HCT116 (cell line): ENCODE measurements around the gene CRADD. TPM values are rescaled to one million over a fixed set of nuclear protein-coding genes. Genes with fewer than 3 reads are reported as not detected.

Experiments
- ATAC-seq: fragments of 200-7000 bp; cut with Tn5 transposase; 2 replicates; pipeline ENCODE4 v1.9.1; 2020; ENCODE audit warnings: mild to moderate bottlenecking, moderate library complexity
- BruUV-seq: library from RNA; stranded (reverse); fragments of 400-500 nt; replicated peaks from 2 replicates; lab custom pipeline; 2021; lab: Mats Ljungman, UMichigan
- CTCF ChIA-PET: fragments of 300-600 bp; sonication (Branson Sonifier 250); formaldehyde crosslinking; loops from one replicate; lab custom pipeline; 2021; ENCODE audit warnings: antibody characterized with exemption; lab: Charles Lee
- POLR2A ChIA-PET: fragments of 300-600, 350-600 bp; sonication (Branson Sonifier 250); formaldehyde crosslinking; loops from one replicate; lab custom pipeline; 2021; ENCODE audit warnings: antibody characterized with exemption; lab: Charles Lee
- RAD21 ChIA-PET, 2 experiments: fragments of 300-600 bp; sonication (Branson Sonifier 250); formaldehyde crosslinking; loops; one replicate each; lab custom pipeline; 2023; ENCODE audit warnings: low total read pairs in 2 of 2; ENCODE audit not compliant: uncharacterized antibody in 2 of 2, unreplicated experiment in 2 of 2, low non-redundant PET in 1 of 2; lab: Charles Lee
- DNase-seq: peaks from one replicate; pipeline ENCODE4 v3.0.0-alpha.2; 2010; ENCODE audit warnings: low read depth, low spot score
- H2AFZ ChIP-seq: fragments of 200-600 bp; shearing (Covaris generic), sonication (generic); 2 replicates; pipeline ENCODE4 v1.6.1; 2017; ENCODE audit warnings: low read depth, mixed run types, mixed read lengths, antibody characterized with exemption, low read length; ENCODE audit not compliant: poor library complexity, severe bottlenecking
- H3K27ac ChIP-seq: 2 replicates; pipeline ENCODE4 v1.5.1; 2012; ENCODE audit warnings: low read depth, low read length
- H3K27me3 ChIP-seq: fragments of 200-600 bp; sonication (generic); 2 replicates; pipeline ENCODE4 v1.6.1; 2016; ENCODE audit warnings: mixed run types, low read length, mixed read lengths; ENCODE audit not compliant: insufficient read depth
- H3K36me3 ChIP-seq, 2 experiments: fragments of 200-500 bp in 1 of 2; fragments of 200-600 bp in 1 of 2; sonication (Bioruptor generic) in 1 of 2; sonication (generic) in 1 of 2; 2 replicates each; pipeline versions ENCODE4 v1.5.1 to v1.6.1; 2014 to 2016; ENCODE audit warnings: low read length in 2 of 2, inconsistent platforms in 1 of 2, mixed read lengths in 1 of 2, mixed run types in 1 of 2; ENCODE audit not compliant: insufficient read depth in 2 of 2, control insufficient read depth in 1 of 2
- H3K4me1 ChIP-seq, 2 experiments: fragments of 200-600 bp in 1 of 2; sonication (generic) in 1 of 2; 2 replicates each; pipeline versions ENCODE4 v1.5.1 to v1.6.1; 2012 to 2017; ENCODE audit warnings: low read length in 2 of 2, inconsistent platforms in 1 of 2, mild to moderate bottlenecking in 1 of 2, mixed read lengths in 1 of 2, mixed run types in 1 of 2, moderate library complexity in 1 of 2; ENCODE audit not compliant: insufficient read depth in 2 of 2, control insufficient read depth in 1 of 2
- H3K4me2 ChIP-seq: fragments of 200-600 bp; sonication (generic); 2 replicates; pipeline ENCODE4 v1.6.1; 2017; ENCODE audit warnings: mixed run types, low read length, mixed read lengths
- H3K4me3 ChIP-seq, 2 experiments: fragments of 200-600 bp in 1 of 2; sonication (generic) in 1 of 2; replicated peaks in 1 of 2; 2 replicates each; pipeline ENCODE4 v1.5.1; 2011 to 2016; ENCODE audit warnings: low read length in 2 of 2, control low read depth in 1 of 2, low read depth in 1 of 2, mild to moderate bottlenecking in 1 of 2, mixed read lengths in 1 of 2, mixed run types in 1 of 2
- H3K79me2 ChIP-seq: fragments of 200-600 bp; sonication (generic); 2 replicates; pipeline ENCODE4 v1.6.1; 2017; ENCODE audit warnings: mild to moderate bottlenecking, mixed run types, low read length, moderate library complexity, mixed read lengths; ENCODE audit not compliant: insufficient read depth
- H3K9ac ChIP-seq: fragments of 200-600 bp; sonication (generic); 2 replicates; pipeline ENCODE4 v1.6.1; 2016; ENCODE audit warnings: low read length, mixed read lengths
- H3K9me2 ChIP-seq: fragments of 200-600 bp; sonication (generic), shearing (Covaris generic); 2 replicates; pipeline ENCODE4 v1.6.1; 2017; ENCODE audit warnings: mixed run types, mild to moderate bottlenecking, moderate library complexity; ENCODE audit not compliant: insufficient read depth
- H3K9me3 ChIP-seq, 2 experiments: fragments of 200-500 bp in 1 of 2; fragments of 200-600 bp in 1 of 2; sonication (Bioruptor generic) in 1 of 2; sonication (generic) in 1 of 2; 2 replicates each; pipeline ENCODE4 v1.6.1; 2014 to 2017; ENCODE audit warnings: low read length in 2 of 2, mixed read lengths in 2 of 2, inconsistent platforms in 1 of 2, low read depth in 1 of 2, mild to moderate bottlenecking in 1 of 2, mixed run types in 1 of 2, moderate library complexity in 1 of 2; ENCODE audit not compliant: control insufficient read depth in 1 of 2, insufficient read depth in 1 of 2
- H4K20me1 ChIP-seq: fragments of 200-600 bp; sonication (generic), shearing (Covaris generic); 2 replicates; pipeline ENCODE4 v1.6.1; 2017; ENCODE audit warnings: mixed run types, mild to moderate bottlenecking, moderate library complexity; ENCODE audit not compliant: insufficient read depth
- CEBPB ChIP-seq: IDR thresholded peaks from 2 replicates; pipeline ENCODE4 v1.6.1; 2012; ENCODE audit warnings: low read depth
- EZH2phosphoT487 ChIP-seq: fragments of 200-600 bp; IDR thresholded peaks from 2 replicates; pipeline ENCODE4 v1.6.1; 2018; ENCODE audit warnings: antibody characterized with exemption, borderline replicate concordance
- FOSL1 ChIP-seq: IDR thresholded peaks from 2 replicates; pipeline ENCODE4 v1.6.1; 2012; ENCODE audit warnings: low read depth
- REST ChIP-seq: IDR thresholded peaks from 2 replicates; pipeline ENCODE4 v1.6.1; 2012; ENCODE audit warnings: low read depth
- SP1 ChIP-seq: IDR thresholded peaks from 2 replicates; pipeline ENCODE4 v1.6.1; 2012; ENCODE audit warnings: low read depth
- SRF ChIP-seq: IDR thresholded peaks from 2 replicates; pipeline ENCODE4 v1.6.1; 2012; ENCODE audit warnings: low read depth
- ZFX ChIP-seq: fragments of 450-650 bp; IDR thresholded peaks from 2 replicates; pipeline ENCODE4 v1.6.1; 2017
- ZNF274 ChIP-seq: fragments of 200-500 bp; sonication (Bioruptor generic); IDR thresholded peaks from 2 replicates; pipeline ENCODE4 v1.6.1; 2014; ENCODE audit warnings: mild to moderate bottlenecking, low read depth, low read length, inconsistent platforms
- intact Hi-C: fragments of 100-400 bp; cut with micrococcal nuclease; formaldehyde crosslinking; loops from 2 replicates; pipeline ENCODE4 v1.10.0; 2022
- total RNA-seq: library from RNA; stranded (reverse); gene quantifications from one replicate; pipeline ENCODE4 v1.2.1, GENCODE V29; 2021; ENCODE audit not compliant: unreplicated experiment
- TF ChIP-seq, protein P1 (sequence below): IDR thresholded peaks from 2 replicates; pipeline ENCODE4 v1.6.1; 2012
- TF ChIP-seq, protein P2 (sequence below): IDR thresholded peaks from 2 replicates; pipeline ENCODE4 v1.6.1; 2011; ENCODE audit warnings: mild to moderate bottlenecking, low read length, moderate library complexity; ENCODE audit not compliant: insufficient replicate concordance; ENCODE audit errors: extremely low read depth

The CRADD gene
- total RNA-seq, 1 experiment from 2014 or later, result 12.2 TPM

DNA sequence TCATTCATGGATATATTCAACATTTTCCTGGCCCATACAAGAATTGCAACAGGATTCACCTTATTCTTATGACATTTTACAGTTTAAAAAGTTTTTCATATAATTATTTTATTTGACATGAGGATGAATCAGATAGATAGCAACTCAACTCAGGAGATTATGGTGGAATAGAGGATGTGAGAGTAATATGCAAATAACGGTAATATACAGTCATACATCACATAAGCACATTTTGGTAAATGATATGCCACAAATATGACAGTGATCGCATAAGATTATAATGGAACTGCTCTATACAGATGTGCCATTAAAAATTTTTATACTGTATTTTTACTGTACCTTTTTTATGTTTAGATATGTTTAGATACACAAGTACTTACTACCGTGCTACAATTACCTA, 24.1 kb upstream of the CRADD start:
- intact Hi-C loops, result no loop called here

More for the DNA sequence above, 24.1 kb upstream of the CRADD start:
- H3K9me2 ChIP-seq, result no peaks in the 10 kb centered on the region; the same call in 1 of the 2 replicates
- H3K9me3 ChIP-seq, result no peaks in the 10 kb centered on the region
- H4K20me1 ChIP-seq, result no peaks in the 10 kb centered on the region
- H2AFZ ChIP-seq, result no peak overlapping the region
- no peak overlapping the region for H3K4me2 ChIP-seq
- no peak for DNase-seq
- no peaks in the 10 kb centered on the region for H3K4me1 ChIP-seq
- no peak overlapping the region for H3K27ac ChIP-seq
- no peaks in the 10 kb centered on the region for H3K79me2 ChIP-seq
- POLR2A ChIA-PET, result no interaction called here
- RAD21 ChIA-PET, result no interaction called here
- BruUV-seq, result no TSS peak
- no peak overlapping the region for H3K9ac ChIP-seq
- TF ChIP-seq CEBPB (no peak), ZFX (no peak), REST (no peak), SRF (no peak), ZNF274 (no peak), FOSL1 (no peak), EZH2phosphoT487 (no peak), SP1 (no peak)
- TF ChIP-seq, protein P1, sequence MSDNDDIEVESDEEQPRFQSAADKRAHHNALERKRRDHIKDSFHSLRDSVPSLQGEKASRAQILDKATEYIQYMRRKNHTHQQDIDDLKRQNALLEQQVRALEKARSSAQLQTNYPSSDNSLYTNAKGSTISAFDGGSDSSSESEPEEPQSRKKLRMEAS, result no peak
- TF ChIP-seq, protein P2, sequence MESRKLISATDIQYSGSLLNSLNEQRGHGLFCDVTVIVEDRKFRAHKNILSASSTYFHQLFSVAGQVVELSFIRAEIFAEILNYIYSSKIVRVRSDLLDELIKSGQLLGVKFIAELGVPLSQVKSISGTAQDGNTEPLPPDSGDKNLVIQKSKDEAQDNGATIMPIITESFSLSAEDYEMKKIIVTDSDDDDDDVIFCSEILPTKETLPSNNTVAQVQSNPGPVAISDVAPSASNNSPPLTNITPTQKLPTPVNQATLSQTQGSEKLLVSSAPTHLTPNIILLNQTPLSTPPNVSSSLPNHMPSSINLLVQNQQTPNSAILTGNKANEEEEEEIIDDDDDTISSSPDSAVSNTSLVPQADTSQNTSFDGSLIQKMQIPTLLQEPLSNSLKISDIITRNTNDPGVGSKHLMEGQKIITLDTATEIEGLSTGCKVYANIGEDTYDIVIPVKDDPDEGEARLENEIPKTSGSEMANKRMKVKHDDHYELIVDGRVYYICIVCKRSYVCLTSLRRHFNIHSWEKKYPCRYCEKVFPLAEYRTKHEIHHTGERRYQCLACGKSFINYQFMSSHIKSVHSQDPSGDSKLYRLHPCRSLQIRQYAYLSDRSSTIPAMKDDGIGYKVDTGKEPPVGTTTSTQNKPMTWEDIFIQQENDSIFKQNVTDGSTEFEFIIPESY, result no peak
- CTCF ChIA-PET, result no interaction called here
- no peak for ATAC-seq
- H3K36me3 ChIP-seq, result no peaks in the 10 kb centered on the region
- no peaks in the 10 kb centered on the region for H3K27me3 ChIP-seq
- no peak overlapping the region for H3K4me3 ChIP-seq
